AG08395 (cell line): ENCODE results near the gene ABHD16B.
A peak's percentile ranks its signal among the peaks of the same experiment; 100 is the strongest.

Experiments used
- DNase-seq: peaks from one replicate; pipeline ENCODE4 v3.0.0; 2012; ENCODE audit warnings: mixed read lengths, low spot score

ABHD16B gene

DNA sequence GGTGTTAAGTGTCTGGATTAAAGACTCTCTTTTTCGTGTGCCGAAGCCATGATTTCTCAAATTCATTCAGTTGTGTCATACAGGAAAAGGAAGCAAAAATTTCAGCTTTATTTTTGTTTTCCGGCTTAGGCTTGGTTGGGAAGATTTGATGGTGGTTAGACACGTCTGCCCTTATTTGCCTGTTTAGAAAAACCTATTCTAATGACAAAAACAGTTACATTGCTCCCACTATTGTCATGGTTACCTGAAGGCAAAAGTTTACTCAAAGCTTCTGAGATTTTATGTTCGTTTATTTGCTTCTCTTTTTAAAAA lies 34.6 kb downstream of the ABHD16B start:
- no peak for DNase-seq

DNA sequence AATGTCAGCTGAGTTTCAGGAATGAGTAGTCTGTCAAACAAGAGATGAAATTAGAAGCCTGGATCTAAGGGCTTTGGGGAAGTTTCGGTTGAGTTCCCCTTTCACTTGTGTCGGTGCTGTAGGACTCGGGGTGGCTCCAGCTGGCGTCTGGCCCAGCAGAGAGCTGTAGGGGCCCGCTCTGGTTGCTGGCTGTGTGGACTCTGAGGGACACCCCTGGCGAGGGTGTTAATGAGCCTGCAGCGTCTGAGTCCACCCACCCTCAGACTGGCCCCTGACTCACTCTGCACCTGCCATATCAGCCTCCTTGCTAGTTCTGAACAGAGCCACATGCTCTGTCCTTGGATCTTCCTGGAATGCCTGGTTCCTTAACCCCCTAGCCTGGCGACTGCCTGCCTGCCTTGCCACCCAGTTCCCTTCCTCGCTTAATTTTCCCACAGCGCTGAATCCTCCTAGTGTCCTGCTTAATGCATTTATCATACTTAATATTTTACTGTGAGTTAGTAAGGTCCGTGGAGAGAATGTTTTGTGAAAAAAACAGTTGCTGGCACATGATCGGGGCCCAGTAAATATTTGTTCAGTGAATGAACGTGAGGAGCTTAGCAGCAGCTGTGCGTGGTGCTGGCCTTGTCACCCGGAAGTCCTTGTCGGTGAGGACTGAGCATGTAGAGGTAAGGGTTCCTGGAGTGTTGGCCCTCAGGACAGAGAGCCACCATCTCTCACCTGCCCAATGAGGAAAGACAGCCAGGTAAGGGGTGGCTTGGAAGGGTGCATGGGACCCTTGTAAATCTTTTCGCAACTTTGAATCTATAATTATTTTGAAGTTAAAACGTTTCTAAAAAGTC lies 35.2 kb downstream of the ABHD16B start:
- DNase-seq: peak; percentile 27

DNA sequence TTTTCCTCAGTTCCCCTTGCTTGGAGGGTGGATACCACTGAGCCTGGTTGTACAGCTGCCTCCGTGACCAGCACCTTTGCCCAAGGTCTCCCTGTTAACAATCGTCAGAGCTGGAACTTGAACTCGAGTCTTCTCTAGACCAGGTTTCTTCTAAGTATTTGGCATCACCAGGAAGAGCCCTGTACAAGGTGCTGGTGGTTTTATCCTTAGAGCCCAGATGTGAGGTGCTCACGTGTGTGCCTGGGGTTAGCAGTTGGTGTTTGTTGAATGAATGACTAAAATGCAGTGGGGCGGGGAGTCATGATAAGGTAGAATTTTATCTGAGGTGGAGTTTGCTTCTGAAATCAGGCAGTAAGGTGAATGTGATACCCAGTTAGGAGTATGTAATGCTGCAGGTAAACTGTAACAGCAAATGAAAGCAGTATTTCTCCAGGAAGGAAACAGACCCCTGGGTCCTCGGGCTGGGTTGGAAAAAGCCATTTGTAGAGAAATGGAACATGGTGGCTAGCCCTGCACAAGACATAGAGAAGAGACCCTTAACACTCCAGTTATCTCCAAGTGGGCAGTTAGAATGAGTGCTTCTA lies 36.8 kb downstream of the ABHD16B start:
- no peak for DNase-seq

DNA sequence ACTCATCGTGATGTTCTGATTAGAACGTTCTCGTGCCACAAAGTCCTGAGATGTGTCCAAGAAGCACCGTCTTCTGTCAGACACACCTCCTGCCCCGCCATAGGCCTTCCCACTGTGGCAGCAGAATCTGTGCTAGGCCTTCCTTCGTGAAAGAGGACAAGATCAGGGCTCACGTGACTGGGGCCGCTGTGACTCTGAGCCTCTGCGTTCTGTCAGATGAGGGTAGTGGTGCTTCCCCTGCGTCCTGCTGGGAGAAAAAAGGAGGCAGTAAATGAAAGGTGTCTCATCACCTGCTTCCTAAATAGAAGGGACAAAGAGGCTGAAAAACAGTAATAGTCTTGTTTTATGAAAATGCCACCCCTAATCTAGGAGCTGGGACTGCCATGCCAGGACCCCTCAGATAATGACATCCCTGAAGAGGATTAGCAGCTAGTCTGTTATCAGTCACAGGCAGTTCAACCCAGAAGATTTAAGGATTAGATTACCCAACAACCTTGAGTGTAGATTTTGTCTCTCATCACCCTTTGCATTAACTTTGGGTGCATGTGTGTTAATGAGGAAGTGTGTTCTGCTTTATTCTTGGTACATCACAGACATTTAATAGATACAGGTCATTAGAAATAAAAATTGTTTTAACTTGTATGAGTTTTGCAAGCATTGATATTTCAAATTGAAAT lies 37.7 kb downstream of the ABHD16B start:
- no peak for DNase-seq

DNA sequence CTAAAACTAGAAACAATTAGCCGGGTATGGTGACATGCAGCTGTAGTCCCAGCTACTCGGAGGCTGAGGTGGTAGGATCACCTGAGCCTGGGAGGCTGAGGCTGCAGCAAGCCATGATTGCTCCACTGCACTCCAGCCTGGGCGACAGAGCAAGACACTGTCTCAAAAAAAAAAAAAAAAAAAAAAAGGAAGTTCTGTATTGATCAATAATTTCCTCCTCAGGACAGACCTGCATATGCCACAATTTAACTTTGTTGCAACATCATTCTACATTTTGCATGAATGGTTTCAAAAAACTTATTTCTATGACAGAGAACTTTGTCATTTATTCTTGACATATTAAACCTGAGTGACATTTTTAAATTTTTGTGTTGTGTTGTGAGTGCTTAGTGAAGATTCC lies 39.1 kb downstream of the ABHD16B start:
- no peak for DNase-seq

DNA sequence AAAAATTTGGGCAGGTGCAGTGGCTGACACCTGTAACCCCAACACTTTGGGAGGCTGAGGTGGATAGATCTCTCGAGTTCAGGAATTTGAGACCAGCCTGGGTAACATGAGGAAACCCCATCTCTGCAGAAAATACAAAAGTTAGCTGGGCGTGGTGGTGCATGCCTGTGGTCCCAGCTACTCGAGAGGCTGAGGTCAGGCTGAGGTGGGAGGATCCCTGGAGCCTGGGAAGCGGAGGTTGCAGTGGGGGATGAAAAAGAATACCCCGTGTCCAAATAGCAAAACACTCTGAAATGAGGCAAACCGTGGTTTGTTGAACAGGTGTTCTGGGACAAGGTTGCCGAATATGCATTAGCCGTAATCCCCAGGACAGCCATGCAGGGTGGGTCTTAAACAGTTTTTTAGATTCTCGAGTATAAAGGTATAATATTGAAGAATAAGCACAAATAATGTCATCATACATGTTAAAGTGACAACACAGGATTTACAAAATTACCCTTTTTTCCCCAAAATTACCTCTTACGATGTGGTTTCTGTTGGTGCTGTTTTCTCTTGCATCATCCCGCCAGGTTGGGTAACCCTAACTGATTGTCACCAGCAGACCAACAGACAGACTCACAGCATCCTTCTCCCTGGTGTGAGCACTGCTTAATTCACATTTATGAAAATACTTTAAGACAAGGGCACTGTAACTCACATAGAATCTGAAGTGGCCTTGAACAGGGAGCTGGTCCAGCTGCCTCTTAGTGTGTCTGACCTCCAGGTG lies 42.7 kb downstream of the ABHD16B start:
- DNase-seq: no peak

DNA sequence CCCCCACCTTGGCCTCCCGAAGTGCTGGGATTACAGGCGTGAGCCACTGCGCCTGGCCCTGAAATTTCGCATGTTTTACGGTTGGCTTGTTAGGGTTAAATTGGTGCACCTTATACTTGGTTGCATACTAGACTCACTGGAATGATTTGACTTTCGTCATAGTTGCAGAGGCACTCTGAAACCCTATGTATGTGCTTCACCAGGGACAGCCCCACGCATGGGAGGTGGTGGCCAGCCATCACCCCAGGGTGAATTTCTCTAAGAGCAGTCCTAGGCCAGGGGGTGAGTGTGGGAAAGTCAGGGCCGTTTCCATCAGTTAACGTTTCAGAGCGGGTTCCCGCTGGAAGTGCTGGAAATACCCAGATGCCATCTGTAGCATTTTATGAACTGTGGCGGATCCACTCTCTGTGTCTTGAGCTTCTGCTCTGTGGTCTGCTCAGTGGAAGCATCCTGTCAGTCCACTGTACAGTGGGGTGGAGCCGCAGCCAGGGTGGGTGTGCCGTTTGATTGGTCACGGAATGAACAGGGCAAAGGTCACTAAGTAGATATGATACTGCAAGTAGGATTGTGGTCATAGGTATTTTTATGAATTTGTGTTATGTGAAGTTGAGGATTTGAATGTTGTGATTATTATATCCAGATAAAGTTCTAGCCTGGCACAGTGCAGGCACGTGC lies 46.8 kb downstream of the ABHD16B start:
- DNase-seq: no peak

DNA sequence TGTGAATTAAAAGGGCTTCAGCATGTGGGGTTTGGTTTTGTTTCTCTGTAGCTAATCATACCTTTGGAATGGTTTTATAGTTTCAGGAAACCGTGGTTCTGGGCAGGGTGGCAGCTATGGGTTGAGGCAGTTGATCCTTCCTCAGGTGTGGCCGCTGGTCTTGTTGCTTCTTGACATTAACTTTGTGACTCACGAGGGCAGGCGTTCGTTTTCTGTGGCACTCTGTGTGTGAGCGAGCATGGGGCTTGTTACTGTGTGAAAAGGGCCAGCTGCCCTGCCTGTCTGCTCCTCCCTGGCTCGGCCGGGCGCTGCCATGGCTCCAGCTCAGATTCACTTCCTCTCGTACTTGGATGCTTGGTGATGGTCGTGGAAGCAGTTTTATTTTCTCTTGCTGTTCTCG lies 49.9 kb downstream of the ABHD16B start:
- peak; percentile 22 for DNase-seq
